GM21526 (cell line): ENCODE results near the gene PDXP.

Experiments
- ATAC-seq: cut with Tn5 transposase; IDR thresholded peaks from one replicate; pipeline ENCODE4 v1.9.1; 2021; ENCODE audit warnings: moderate library complexity; ENCODE audit not compliant: unreplicated experiment, low FRiP score

Gene PDXP

GRCh38 chr22:37672206-37672919 lies 13.8 kb downstream of the PDXP start:
- no peak for ATAC-seq

GRCh38 chr22:37672920-37673455 lies 14.5 kb downstream of the PDXP start:
- ATAC-seq, result no peak

- no peak for ATAC-seq
These were observed 15.7 kb downstream of the PDXP start for GRCh38 chr22:37674248-37674647.

- ATAC-seq, result peak; percentile 36
These were observed 16.7 kb downstream of the PDXP start, which contains the start of gene LGALS1 for GRCh38 chr22:37674951-37675929. Gene LGALS1 (plus strand): TSS chr22:37675636. CDS start chr22:37675703, 67 bp downstream.

GRCh38 chr22:37675930-37676735 lies 17.6 kb downstream of the PDXP start:
- no peak for ATAC-seq

- no peak for ATAC-seq
These were observed 18.4 kb downstream of the PDXP start for GRCh38 chr22:37676736-37677492.

- no peak for ATAC-seq
These were observed 19.0 kb downstream of the PDXP start for GRCh38 chr22:37677493-37677974.

- no peak for ATAC-seq
These were observed 19.8 kb downstream of the PDXP start for GRCh38 chr22:37678372-37678771.

GRCh38 chr22:37679670-37680069 lies 21.1 kb downstream of the PDXP start:
- ATAC-seq, result no peak

GRCh38 chr22:37680191-37680851 lies 21.8 kb downstream of the PDXP start:
- no peak for ATAC-seq

- no peak for ATAC-seq
These were observed 22.5 kb downstream of the PDXP start for GRCh38 chr22:37681001-37681424.

GRCh38 chr22:37681556-37682049 lies 23.1 kb downstream of the PDXP start:
- ATAC-seq, result no peak

- no peak for ATAC-seq
These were observed 26.5 kb downstream of the PDXP start for GRCh38 chr22:37684803-37685615.

- peak; percentile 49 for ATAC-seq
These were observed 27.8 kb downstream of the PDXP start, which contains the start of gene NOL12 for GRCh38 chr22:37686002-37686982. Gene NOL12 (plus strand): TSS chr22:37686343. CDS start chr22:37686393, 50 bp downstream.

GRCh38 chr22:37690407-37690806 lies 31.9 kb downstream of the PDXP start:
- no peak for ATAC-seq

GRCh38 chr22:37690901-37691504 lies 32.5 kb downstream of the PDXP start:
- no peak for ATAC-seq
